HCT116 (cell line): ENCODE measurements around the gene ZNF554. TPM values are rescaled to one million over a fixed set of nuclear protein-coding genes. Genes with fewer than 3 reads are reported as not detected.

Source experiments
- ATAC-seq: fragments of 200-7000 bp; cut with Tn5 transposase; 2 replicates; pipeline ENCODE4 v1.9.1; 2020; ENCODE audit warnings: mild to moderate bottlenecking, moderate library complexity
- BruUV-seq: library from RNA; stranded (reverse); fragments of 400-500 nt; replicated peaks from 2 replicates; lab custom pipeline; 2021; lab: Mats Ljungman, UMichigan
- CTCF ChIA-PET: fragments of 300-600 bp; sonication (Branson Sonifier 250); formaldehyde crosslinking; loops from one replicate; lab custom pipeline; 2021; ENCODE audit warnings: antibody characterized with exemption; lab: Charles Lee
- POLR2A ChIA-PET: fragments of 300-600, 350-600 bp; sonication (Branson Sonifier 250); formaldehyde crosslinking; loops from one replicate; lab custom pipeline; 2021; ENCODE audit warnings: antibody characterized with exemption; lab: Charles Lee
- RAD21 ChIA-PET, 2 experiments: fragments of 300-600 bp; sonication (Branson Sonifier 250); formaldehyde crosslinking; loops; one replicate each; lab custom pipeline; 2023; ENCODE audit warnings: low total read pairs in 2 of 2; ENCODE audit not compliant: uncharacterized antibody in 2 of 2, unreplicated experiment in 2 of 2, low non-redundant PET in 1 of 2; lab: Charles Lee
- DNase-seq: peaks from one replicate; pipeline ENCODE4 v3.0.0-alpha.2; 2010; ENCODE audit warnings: low read depth, low spot score
- H2AFZ ChIP-seq: fragments of 200-600 bp; shearing (Covaris generic), sonication (generic); 2 replicates; pipeline ENCODE4 v1.6.1; 2017; ENCODE audit warnings: low read depth, mixed run types, mixed read lengths, antibody characterized with exemption, low read length; ENCODE audit not compliant: poor library complexity, severe bottlenecking
- H3K27ac ChIP-seq: 2 replicates; pipeline ENCODE4 v1.5.1; 2012; ENCODE audit warnings: low read depth, low read length
- H3K27me3 ChIP-seq: fragments of 200-600 bp; sonication (generic); 2 replicates; pipeline ENCODE4 v1.6.1; 2016; ENCODE audit warnings: mixed run types, low read length, mixed read lengths; ENCODE audit not compliant: insufficient read depth
- H3K36me3 ChIP-seq, 2 experiments: fragments of 200-500 bp in 1 of 2; fragments of 200-600 bp in 1 of 2; sonication (Bioruptor generic) in 1 of 2; sonication (generic) in 1 of 2; 2 replicates each; pipeline versions ENCODE4 v1.5.1 to v1.6.1; 2014 to 2016; ENCODE audit warnings: low read length in 2 of 2, inconsistent platforms in 1 of 2, mixed read lengths in 1 of 2, mixed run types in 1 of 2; ENCODE audit not compliant: insufficient read depth in 2 of 2, control insufficient read depth in 1 of 2
- H3K4me1 ChIP-seq, 2 experiments: fragments of 200-600 bp in 1 of 2; sonication (generic) in 1 of 2; 2 replicates each; pipeline versions ENCODE4 v1.5.1 to v1.6.1; 2012 to 2017; ENCODE audit warnings: low read length in 2 of 2, inconsistent platforms in 1 of 2, mild to moderate bottlenecking in 1 of 2, mixed read lengths in 1 of 2, mixed run types in 1 of 2, moderate library complexity in 1 of 2; ENCODE audit not compliant: insufficient read depth in 2 of 2, control insufficient read depth in 1 of 2
- H3K4me2 ChIP-seq: fragments of 200-600 bp; sonication (generic); 2 replicates; pipeline ENCODE4 v1.6.1; 2017; ENCODE audit warnings: mixed run types, low read length, mixed read lengths
- H3K4me3 ChIP-seq, 2 experiments: fragments of 200-600 bp in 1 of 2; sonication (generic) in 1 of 2; replicated peaks in 1 of 2; 2 replicates each; pipeline ENCODE4 v1.5.1; 2011 to 2016; ENCODE audit warnings: low read length in 2 of 2, control low read depth in 1 of 2, low read depth in 1 of 2, mild to moderate bottlenecking in 1 of 2, mixed read lengths in 1 of 2, mixed run types in 1 of 2
- H3K79me2 ChIP-seq: fragments of 200-600 bp; sonication (generic); 2 replicates; pipeline ENCODE4 v1.6.1; 2017; ENCODE audit warnings: mild to moderate bottlenecking, mixed run types, low read length, moderate library complexity, mixed read lengths; ENCODE audit not compliant: insufficient read depth
- H3K9ac ChIP-seq: fragments of 200-600 bp; sonication (generic); 2 replicates; pipeline ENCODE4 v1.6.1; 2016; ENCODE audit warnings: low read length, mixed read lengths
- H3K9me2 ChIP-seq: fragments of 200-600 bp; sonication (generic), shearing (Covaris generic); 2 replicates; pipeline ENCODE4 v1.6.1; 2017; ENCODE audit warnings: mixed run types, mild to moderate bottlenecking, moderate library complexity; ENCODE audit not compliant: insufficient read depth
- H3K9me3 ChIP-seq, 2 experiments: fragments of 200-500 bp in 1 of 2; fragments of 200-600 bp in 1 of 2; sonication (Bioruptor generic) in 1 of 2; sonication (generic) in 1 of 2; 2 replicates each; pipeline ENCODE4 v1.6.1; 2014 to 2017; ENCODE audit warnings: low read length in 2 of 2, mixed read lengths in 2 of 2, inconsistent platforms in 1 of 2, low read depth in 1 of 2, mild to moderate bottlenecking in 1 of 2, mixed run types in 1 of 2, moderate library complexity in 1 of 2; ENCODE audit not compliant: control insufficient read depth in 1 of 2, insufficient read depth in 1 of 2
- H4K20me1 ChIP-seq: fragments of 200-600 bp; sonication (generic), shearing (Covaris generic); 2 replicates; pipeline ENCODE4 v1.6.1; 2017; ENCODE audit warnings: mixed run types, mild to moderate bottlenecking, moderate library complexity; ENCODE audit not compliant: insufficient read depth
- ATF3 ChIP-seq: IDR thresholded peaks from 2 replicates; pipeline ENCODE4 v1.6.1; 2012
- CBX3 ChIP-seq: IDR thresholded peaks from 2 replicates; pipeline ENCODE4 v1.6.1; 2012; ENCODE audit warnings: low read depth
- CTCF ChIP-seq, 3 experiments: fragments of 200-600 bp in 1 of 3; sonication (generic) in 1 of 3; IDR thresholded peaks in 2 of 3; conservative IDR thresholded peaks in 1 of 3; 2 replicates each; pipeline ENCODE4 v1.5.1; 2012 to 2017; ENCODE audit warnings: low read depth in 2 of 3, low read length in 2 of 3, antibody characterized with exemption in 1 of 3, borderline replicate concordance in 1 of 3, control low read depth in 1 of 3, mild to moderate bottlenecking in 1 of 3, mixed read lengths in 1 of 3, mixed run types in 1 of 3, moderate library complexity in 1 of 3; ENCODE audit not compliant: insufficient read depth in 1 of 3
- EGR1 ChIP-seq: IDR thresholded peaks from 2 replicates; pipeline ENCODE4 v1.6.1; 2012; ENCODE audit warnings: low read depth
- EZH2phosphoT487 ChIP-seq: fragments of 200-600 bp; IDR thresholded peaks from 2 replicates; pipeline ENCODE4 v1.6.1; 2018; ENCODE audit warnings: antibody characterized with exemption, borderline replicate concordance
- MAX ChIP-seq: IDR thresholded peaks from 2 replicates; pipeline ENCODE4 v1.6.1; 2012
- POLR2A ChIP-seq: IDR thresholded peaks from 2 replicates; pipeline ENCODE4 v1.7.0; 2011; ENCODE audit warnings: borderline replicate concordance; ENCODE audit not compliant: insufficient read depth, insufficient read length; ENCODE audit errors: extremely low read depth
- SP1 ChIP-seq: IDR thresholded peaks from 2 replicates; pipeline ENCODE4 v1.6.1; 2012; ENCODE audit warnings: low read depth
- TCF7L2 ChIP-seq: IDR thresholded peaks from 2 replicates; pipeline ENCODE4 v1.7.0; 2011; ENCODE audit warnings: borderline replicate concordance, inconsistent platforms; ENCODE audit not compliant: insufficient read depth, insufficient read length; ENCODE audit errors: extremely low read depth
- ZBTB33 ChIP-seq: IDR thresholded peaks from 2 replicates; pipeline ENCODE4 v1.6.1; 2011; ENCODE audit warnings: mild to moderate bottlenecking, low read length, moderate library complexity; ENCODE audit not compliant: insufficient replicate concordance; ENCODE audit errors: extremely low read depth
- ZFX ChIP-seq: fragments of 450-650 bp; IDR thresholded peaks from 2 replicates; pipeline ENCODE4 v1.6.1; 2017
- ZNF274 ChIP-seq: fragments of 200-500 bp; sonication (Bioruptor generic); IDR thresholded peaks from 2 replicates; pipeline ENCODE4 v1.6.1; 2014; ENCODE audit warnings: mild to moderate bottlenecking, low read depth, low read length, inconsistent platforms
- intact Hi-C: fragments of 100-400 bp; cut with micrococcal nuclease; formaldehyde crosslinking; loops from 2 replicates; pipeline ENCODE4 v1.10.0; 2022
- total RNA-seq: library from RNA; stranded (reverse); gene quantifications from one replicate; pipeline ENCODE4 v1.2.1, GENCODE V29; 2021; ENCODE audit not compliant: unreplicated experiment

Gene ZNF554
- total RNA-seq, 1 experiment from 2014 or later, result 4.0 TPM

GRCh38 chr19:2790557-2791271, 29.0 kb upstream of the ZNF554 start:
- no peaks in the 10 kb centered on the region for H3K9me3 ChIP-seq
- RAD21 ChIA-PET, result no interaction called here
- peaks cover 4 to 12% of the 10 kb centered on the region in 2 experiments for H3K4me1 ChIP-seq
- TF ChIP-seq EZH2phosphoT487, result no peak
- TF ChIP-seq ZNF274, result no peak
- no peak for TF ChIP-seq TCF7L2
- intact Hi-C loops, result no loop called here
- DNase-seq, result no peak
- no peak overlapping the region for H3K9ac ChIP-seq
- no peak overlapping the region for H3K27ac ChIP-seq
- no peaks in the 10 kb centered on the region for H4K20me1 ChIP-seq
- no peaks in the 10 kb centered on the region for H3K27me3 ChIP-seq
- CTCF ChIA-PET, result no interaction called here
- H3K36me3 ChIP-seq, result peaks cover 25 to 37% of the 10 kb centered on the region in 2 experiments; a peak in 3 of 4 replicates
- no peak overlapping the region for H3K4me2 ChIP-seq
- POLR2A ChIA-PET, result no interaction called here
- H3K79me2 ChIP-seq, result peaks cover 79% of the 10 kb centered on the region
- BruUV-seq, result no TSS peak
- no peaks in the 10 kb centered on the region for H3K9me2 ChIP-seq
- no peak overlapping the region for H3K4me3 ChIP-seq
- no peak overlapping the region for H2AFZ ChIP-seq
- ATAC-seq, result no peak

- Histone ChIP-seq H3K9ac (no peak overlapping the region), H3K9me2 (no peaks in the 10 kb centered on the region), H4K20me1 (no peaks in the 10 kb centered on the region), H3K27me3 (no peaks in the 10 kb centered on the region), H3K4me1 (peaks cover 4 to 9% of the 10 kb centered on the region in 2 experiments), H3K4me2 (no peak overlapping the region), H3K9me3 (no peaks in the 10 kb centered on the region), H3K27ac (no peak overlapping the region), H3K4me3 (no peak overlapping the region), H2AFZ (no peak overlapping the region), H3K36me3 (peaks cover 28 to 41% of the 10 kb centered on the region in 2 experiments; a peak in 3 of 4 replicates), H3K79me2 (peaks cover 72% of the 10 kb centered on the region)
- DNase-seq (no peak), ATAC-seq (no peak)
- TF ChIP-seq ATF3, result no peak
- no peak for TF ChIP-seq SP1
- no peak for TF ChIP-seq ZFX
- no peak for TF ChIP-seq CTCF (IDR thresholded peaks at IDR 0.05 in 2 of 3, conservative IDR thresholded peaks at IDR 0.05 in 1 of 3; ENCODE audit: borderline replicate concordance in 1 of 3, insufficient read depth in 1 of 3, low read depth in 2 of 3, low read length in 2 of 3)
- no peak for TF ChIP-seq POLR2A
- TF ChIP-seq EGR1, result no peak
- TF ChIP-seq EZH2phosphoT487, result no peak
- no peak for TF ChIP-seq MAX
- no peak for TF ChIP-seq CBX3
- no peak for TF ChIP-seq ZNF274
- TF ChIP-seq ZBTB33, result no peak
- BruUV-seq, result no TSS peak
- CTCF ChIA-PET, result no interaction called here
- POLR2A ChIA-PET, result no interaction called here
- intact Hi-C loops, result no loop called here
- RAD21 ChIA-PET, result no interaction called here
Observed at GRCh38 chr19:2791440-2791839, 28.2 kb upstream of the ZNF554 start.
